ENCODE data around the gene VDAC2. TPM values are rescaled to one million over a fixed set of nuclear protein-coding genes. Genes with fewer than 3 reads are reported as not detected.
"Not testable (repeated sequence)": the region's sequence is repeated elsewhere in the genome, so short reads cannot be mapped to it uniquely, and the experiment has no call there.

The VDAC2 gene
- total and polyA plus RNA-seq, 8 donors: 140 to 187 (median 168) TPM

- Histone ChIP-seq H3K9me3 (no peaks in the 10 kb centered on the region), H3K27me3 (no peaks in the 10 kb centered on the region), H3K4me1 (peaks cover 11 to 42% of the 10 kb centered on the region in 2 donors), H3K4me3 (peak overlapping the region; percentile 79 to 98), H3K27ac (peak overlapping the region; percentile 96 to 99), H3K36me3 (peaks cover 0 to 23% of the 10 kb centered on the region in 2 donors)
- intact Hi-C loops (cut with DNase I): no loop called here
- peak in 1 of 4 donors; percentile 77 for DNase-seq
- ATAC-seq: no peak
- no peak for TF ChIP-seq CTCF (IDR thresholded peaks at IDR 0.05)
Measured at GRCh38 chr10:75209086-75209920, 1.3 kb upstream of the VDAC2 start.

GRCh38 chr10:75209921-75210281, 695 bp upstream of the VDAC2 start:
- peak; percentile 71 to 90 (median 82) for DNase-seq
- Histone ChIP-seq H3K4me1 (peaks cover 11 to 48% of the 10 kb centered on the region in 2 donors), H3K9me3 (no peaks in the 10 kb centered on the region), H3K27ac (peak overlapping the region; percentile 96 to 99), H3K36me3 (peaks cover 0 to 29% of the 10 kb centered on the region in 2 donors), H3K27me3 (no peaks in the 10 kb centered on the region), H3K4me3 (peak overlapping the region; percentile 79 to 98)
- intact Hi-C loops (cut with DNase I): no loop called here
- peak; percentile 75 for ATAC-seq
- no peak for TF ChIP-seq CTCF (IDR thresholded peaks at IDR 0.05)

- peak in 1 of 4 donors; percentile 39 for DNase-seq
- no peak for TF ChIP-seq CTCF (IDR thresholded peaks at IDR 0.05)
- Histone ChIP-seq H3K27me3 (no peaks in the 10 kb centered on the region), H3K9me3 (no peaks in the 10 kb centered on the region), H3K27ac (peak overlapping the region; percentile 96 to 99), H3K4me3 (peak overlapping the region; percentile 79 to 98), H3K4me1 (peaks cover 11 to 60% of the 10 kb centered on the region in 2 donors), H3K36me3 (peaks cover 0 to 41% of the 10 kb centered on the region in 2 donors)
- ATAC-seq: peak; percentile 48
- intact Hi-C loops (cut with DNase I): no loop called here
Measured at GRCh38 chr10:75211007-75211691, 553 bp downstream of the VDAC2 start.

- intact Hi-C loops (cut with DNase I): no loop called here
- Histone ChIP-seq H3K36me3 (peaks cover 0 to 53% of the 10 kb centered on the region in 2 donors), H3K4me3 (peak overlapping the region in 1 of 2 donors; percentile 98), H3K27ac (no peak overlapping the region), H3K9me3 (no peaks in the 10 kb centered on the region), H3K27me3 (no peaks in the 10 kb centered on the region), H3K4me1 (peaks cover 11 to 66% of the 10 kb centered on the region in 2 donors)
- no peak for TF ChIP-seq CTCF (IDR thresholded peaks at IDR 0.05)
- DNase-seq: no peak
- no peak for ATAC-seq
Measured at GRCh38 chr10:75212343-75212742, 1.7 kb downstream of the VDAC2 start.

- H3K4me1 ChIP-seq: peaks cover 20 to 40% of the 10 kb centered on the region in 2 donors
- no peak overlapping the region for H3K27ac ChIP-seq
- H3K27me3 ChIP-seq: no peaks in the 10 kb centered on the region
- ATAC-seq (no peak), DNase-seq (no peak)
- no peaks in the 10 kb centered on the region for H3K9me3 ChIP-seq
- no peak overlapping the region for H3K4me3 ChIP-seq
- intact Hi-C loops (cut with DNase I): no loop called here
- H3K36me3 ChIP-seq: peaks cover 2 to 100% of the 10 kb centered on the region in 2 donors
- TF ChIP-seq CTCF (IDR thresholded peaks at IDR 0.05): no peak
Measured at GRCh38 chr10:75220274-75220673, 9.7 kb downstream of the VDAC2 start.

- H3K9me3 ChIP-seq; DNase-seq; intact Hi-C loops (cut with DNase I); H3K27ac ChIP-seq; H3K27me3 ChIP-seq; H3K4me3 ChIP-seq; ATAC-seq: not testable (repeated sequence)
- H3K4me1 ChIP-seq: peaks cover 32 to 40% of the 10 kb centered on the region in 2 donors
- H3K36me3 ChIP-seq: peaks cover 2 to 100% of the 10 kb centered on the region in 2 donors
Measured at GRCh38 chr10:75221492-75221891, 10.9 kb downstream of the VDAC2 start.
